Naive thymus-derived CD4-positive, alpha-beta T cell (primary cell): ENCODE measurements around the gene FSTL5. TPM values are rescaled to one million over a fixed set of nuclear protein-coding genes. Genes with fewer than 3 reads are reported as not detected.

Source experiments
- ATAC-seq: fragments of 150-1000 bp; cut with Tn5 transposase; 2 replicates; pipeline ENCODE4 v1.10.0; 2021; ENCODE audit warnings: mild to moderate bottlenecking, moderate library complexity
- CTCF ChIA-PET: fragments of 350-600 bp; sonication (Branson Sonifier 250); formaldehyde crosslinking; loops from one replicate; lab custom pipeline; 2021; ENCODE audit warnings: antibody characterized with exemption; lab: Charles Lee
- POLR2A ChIA-PET: fragments of 350-600 bp; sonication (Branson Sonifier 250); formaldehyde crosslinking; loops from one replicate; lab custom pipeline; 2021; ENCODE audit warnings: antibody characterized with exemption, inconsistent platforms; lab: Charles Lee
- DNase-seq, 9 donors: peaks; one replicate each; pipeline versions ENCODE4 v3.0.0 to v3.0.0-alpha.2; 2020 to 2022; ENCODE audit warnings: mixed read lengths in 1 of 9
- H3K27ac ChIP-seq: one replicate; pipeline ENCODE4 v1.7.0; 2013; ENCODE audit warnings: mild to moderate bottlenecking, low read depth, low read length, moderate library complexity
- H3K27me3 ChIP-seq, 2 donors: one replicate each; pipeline ENCODE4 v1.7.0; 2013; ENCODE audit warnings: low read length in 2 of 2, mild to moderate bottlenecking in 2 of 2, moderate library complexity in 2 of 2; ENCODE audit not compliant: control insufficient read depth in 2 of 2, insufficient read depth in 2 of 2
- H3K36me3 ChIP-seq, 3 experiments: 1 replicate in 2 of 3; 2 replicates in 1 of 3; pipeline ENCODE4 v1.7.0; 2013; ENCODE audit warnings: low read length in 3 of 3, mild to moderate bottlenecking in 3 of 3, moderate library complexity in 1 of 3; ENCODE audit not compliant: insufficient read depth in 3 of 3, control insufficient read depth in 2 of 3
- H3K4me1 ChIP-seq, 2 donors: one replicate each; pipeline ENCODE4 v1.7.0; 2013; ENCODE audit warnings: low read length in 2 of 2, mild to moderate bottlenecking in 2 of 2, moderate library complexity in 1 of 2; ENCODE audit not compliant: control insufficient read depth in 2 of 2, insufficient read depth in 2 of 2
- H3K4me3 ChIP-seq: 2 replicates; pipeline ENCODE4 v1.7.0; 2013; ENCODE audit warnings: mild to moderate bottlenecking, low read length
- H3K9me3 ChIP-seq, 3 experiments: 1 replicate in 2 of 3; 2 replicates in 1 of 3; pipeline ENCODE4 v1.7.0; 2013; ENCODE audit warnings: low read length in 3 of 3; ENCODE audit not compliant: control insufficient read depth in 2 of 3
- H3K27ac Mint-ChIP-seq, 9 donors: one replicate each; pipeline ENCODE4 v1.8.0; 2020 to 2022; ENCODE audit warnings: mixed read lengths in 9 of 9, mild to moderate bottlenecking in 8 of 9, moderate library complexity in 5 of 9, inconsistent platforms in 2 of 9
- H3K27me3 Mint-ChIP-seq, 5 donors: one replicate each; pipeline ENCODE4 v1.8.0; 2021 to 2022; ENCODE audit warnings: mixed read lengths in 5 of 5, mild to moderate bottlenecking in 1 of 5
- H3K36me3 Mint-ChIP-seq, 5 donors: one replicate each; pipeline ENCODE4 v1.8.0; 2020 to 2022; ENCODE audit warnings: mixed read lengths in 5 of 5, mild to moderate bottlenecking in 3 of 5, inconsistent platforms in 1 of 5
- H3K4me1 Mint-ChIP-seq, 7 donors: one replicate each; pipeline ENCODE4 v1.8.0; 2020 to 2022; ENCODE audit warnings: mixed read lengths in 7 of 7, mild to moderate bottlenecking in 3 of 7, inconsistent platforms in 1 of 7
- H3K4me3 Mint-ChIP-seq, 10 donors: one replicate each; pipeline ENCODE4 v1.8.0; 2020 to 2022; ENCODE audit warnings: mild to moderate bottlenecking in 10 of 10, mixed read lengths in 10 of 10, moderate library complexity in 6 of 10, inconsistent platforms in 2 of 10
- H3K9me3 Mint-ChIP-seq, 11 donors: one replicate each; pipeline ENCODE4 v1.8.0; 2020 to 2022; ENCODE audit warnings: mixed read lengths in 11 of 11, mild to moderate bottlenecking in 4 of 11, inconsistent platforms in 1 of 11, moderate library complexity in 1 of 11
- intact Hi-C, 2 donors: fragments of 100-400 bp; cut with micrococcal nuclease; formaldehyde crosslinking; loops; one replicate each; pipeline ENCODE4 v1.15.1; 2023
- polyA plus RNA-seq, 2 donors: library from polyadenylated mRNA; unstranded; fragments of 300-500 nt; fragmentation: Illumina TruSeq; gene quantifications; one replicate each; pipeline ENCODE4 v1.2.3, GENCODE V29; 2021
- total RNA-seq, 6 experiments: library from RNA in 5 of 6; stranded (reverse) in 5 of 6; gene quantifications; 1 replicate in 5 of 6; 2 replicates in 1 of 6; pipeline ENCODE4 v1.2.3 and lab custom pipeline; 2021 to 2026

The FSTL5 gene
- total and polyA plus RNA-seq, 7 experiments from 2014 or later = not detected

- H3K36me3 Mint-ChIP-seq = no peaks in the 10 kb centered on the region
- Histone ChIP-seq H3K36me3 (no peaks in the 10 kb centered on the region), H3K27ac (no peak overlapping the region), H3K4me3 (no peak overlapping the region), H3K9me3 (no peaks in the 10 kb centered on the region), H3K27me3 (no peaks in the 10 kb centered on the region), H3K4me1 (no peaks in the 10 kb centered on the region)
- intact Hi-C loops = no loop called here
- no peaks in the 10 kb centered on the region for H3K27me3 Mint-ChIP-seq
- ChIA-PET CTCF (no interaction called here), POLR2A (no interaction called here)
- H3K4me3 Mint-ChIP-seq = no peak overlapping the region
- DNase-seq (no peak), ATAC-seq (no peak)
- H3K9me3 Mint-ChIP-seq = peaks cover 0 to 20% (median 5%) of the 10 kb centered on the region in 11 donors
- H3K4me1 Mint-ChIP-seq = no peaks in the 10 kb centered on the region
- H3K27ac Mint-ChIP-seq = no peak overlapping the region
Measured at GRCh38 chr4:161881370-161881769, 282.4 kb downstream of the FSTL5 start.

GRCh38 chr4:161869511-161869910 is 294.3 kb downstream of the FSTL5 start:
- no peaks in the 10 kb centered on the region for H3K27me3 Mint-ChIP-seq
- no peak overlapping the region for H3K27ac Mint-ChIP-seq
- DNase-seq (no peak), ATAC-seq (no peak)
- intact Hi-C loops = no loop called here
- no peak overlapping the region for H3K4me3 Mint-ChIP-seq
- H3K36me3 ChIP-seq = no peaks in the 10 kb centered on the region
- H3K9me3 Mint-ChIP-seq = peaks cover 0 to 18% (median 2%) of the 10 kb centered on the region in 11 donors
- H3K4me3 ChIP-seq = no peak overlapping the region
- H3K4me1 Mint-ChIP-seq = no peaks in the 10 kb centered on the region
- POLR2A ChIA-PET = no interaction called here
- no peaks in the 10 kb centered on the region for H3K36me3 Mint-ChIP-seq
- no peak overlapping the region for H3K27ac ChIP-seq
- H3K9me3 ChIP-seq = no peaks in the 10 kb centered on the region
- no peaks in the 10 kb centered on the region for H3K27me3 ChIP-seq
- no peaks in the 10 kb centered on the region for H3K4me1 ChIP-seq
- CTCF ChIA-PET = no interaction called here

GRCh38 chr4:161856711-161857326 is 307.0 kb downstream of the FSTL5 start:
- intact Hi-C loops = no loop called here
- Histone ChIP-seq H3K36me3 (no peaks in the 10 kb centered on the region), H3K4me3 (no peak overlapping the region), H3K9me3 (no peaks in the 10 kb centered on the region), H3K4me1 (no peaks in the 10 kb centered on the region), H3K27ac (no peak overlapping the region), H3K27me3 (no peaks in the 10 kb centered on the region)
- Mint-ChIP-seq H3K4me1 (no peaks in the 10 kb centered on the region), H3K9me3 (peaks cover 0 to 10% (median 5%) of the 10 kb centered on the region in 11 donors), H3K27me3 (no peaks in the 10 kb centered on the region), H3K4me3 (no peak overlapping the region), H3K27ac (no peak overlapping the region), H3K36me3 (no peaks in the 10 kb centered on the region)
- POLR2A ChIA-PET = no interaction called here
- ATAC-seq (no peak), DNase-seq (no peak)
- CTCF ChIA-PET = no interaction called here

- no peaks in the 10 kb centered on the region for H3K27me3 Mint-ChIP-seq
- no peaks in the 10 kb centered on the region for H3K4me1 ChIP-seq
- no peaks in the 10 kb centered on the region for H3K4me1 Mint-ChIP-seq
- intact Hi-C loops = no loop called here
- no peak overlapping the region for H3K4me3 Mint-ChIP-seq
- no peak for DNase-seq
- H3K9me3 Mint-ChIP-seq = peaks cover 0 to 19% (median 5%) of the 10 kb centered on the region in 11 donors
- CTCF ChIA-PET = no interaction called here
- H3K27me3 ChIP-seq = no peaks in the 10 kb centered on the region
- no peaks in the 10 kb centered on the region for H3K9me3 ChIP-seq
- no peaks in the 10 kb centered on the region for H3K36me3 Mint-ChIP-seq
- no peak overlapping the region for H3K27ac ChIP-seq
- POLR2A ChIA-PET = no interaction called here
- no peaks in the 10 kb centered on the region for H3K36me3 ChIP-seq
- H3K27ac Mint-ChIP-seq = no peak overlapping the region
- H3K4me3 ChIP-seq = no peak overlapping the region
- no peak for ATAC-seq
Measured at GRCh38 chr4:161850631-161851030, 313.2 kb downstream of the FSTL5 start.

DNA sequence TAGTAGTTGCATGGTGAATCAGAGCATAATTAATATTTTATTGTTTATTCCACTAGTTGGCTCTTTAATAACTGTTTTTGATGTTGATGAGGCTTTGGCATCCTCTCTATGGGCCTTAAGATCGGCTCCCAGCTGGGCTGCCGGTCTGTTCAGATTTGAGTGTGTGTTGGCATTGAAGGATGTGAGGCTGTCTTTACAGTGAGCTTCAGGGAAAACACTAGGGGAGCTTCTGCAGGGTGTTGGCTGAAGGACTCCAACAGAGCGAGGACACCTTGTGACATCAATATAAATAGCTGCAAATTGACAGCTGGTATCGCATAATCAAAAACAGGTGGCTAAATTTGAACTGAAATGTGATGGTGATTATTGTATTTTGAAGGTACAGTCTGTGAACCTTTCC is 322.0 kb downstream of the FSTL5 start:
- H3K4me1 Mint-ChIP-seq = no peaks in the 10 kb centered on the region
- ATAC-seq = no peak
- peaks cover 0 to 10% (median 1%) of the 10 kb centered on the region in 11 donors for H3K9me3 Mint-ChIP-seq
- no peak overlapping the region for H3K27ac ChIP-seq
- H3K27me3 ChIP-seq = no peaks in the 10 kb centered on the region
- H3K27ac Mint-ChIP-seq = no peak overlapping the region
- no peak for DNase-seq
- POLR2A ChIA-PET = no interaction called here
- H3K4me3 ChIP-seq = no peak overlapping the region
- H3K36me3 Mint-ChIP-seq = no peaks in the 10 kb centered on the region
- H3K9me3 ChIP-seq = no peaks in the 10 kb centered on the region
- no peak overlapping the region for H3K4me3 Mint-ChIP-seq
- no peaks in the 10 kb centered on the region for H3K36me3 ChIP-seq
- no peaks in the 10 kb centered on the region for H3K27me3 Mint-ChIP-seq
- CTCF ChIA-PET = no interaction called here
- H3K4me1 ChIP-seq = no peaks in the 10 kb centered on the region
- intact Hi-C loops = no loop called here

GRCh38 chr4:161829591-161829990 is 334.2 kb downstream of the FSTL5 start:
- no peaks in the 10 kb centered on the region for H3K27me3 Mint-ChIP-seq
- no peaks in the 10 kb centered on the region for H3K4me1 Mint-ChIP-seq
- no peak overlapping the region for H3K27ac Mint-ChIP-seq
- CTCF ChIA-PET = no interaction called here
- H3K36me3 Mint-ChIP-seq = no peaks in the 10 kb centered on the region
- no peak overlapping the region for H3K4me3 Mint-ChIP-seq
- intact Hi-C loops = no loop called here
- DNase-seq (no peak), ATAC-seq (no peak)
- H3K4me3 ChIP-seq = no peak overlapping the region
- H3K9me3 Mint-ChIP-seq = peaks cover 0 to 16% (median 4%) of the 10 kb centered on the region in 11 donors
- no peaks in the 10 kb centered on the region for H3K36me3 ChIP-seq
- POLR2A ChIA-PET = no interaction called here
- H3K27ac ChIP-seq = no peak overlapping the region
- H3K9me3 ChIP-seq = no peaks in the 10 kb centered on the region
- H3K27me3 ChIP-seq = no peaks in the 10 kb centered on the region
- no peaks in the 10 kb centered on the region for H3K4me1 ChIP-seq

GRCh38 chr4:161828061-161828460 is 335.7 kb downstream of the FSTL5 start:
- Mint-ChIP-seq H3K36me3 (no peaks in the 10 kb centered on the region), H3K9me3 (peaks cover 0 to 16% (median 5%) of the 10 kb centered on the region in 11 donors), H3K4me1 (no peaks in the 10 kb centered on the region), H3K27ac (no peak overlapping the region), H3K4me3 (no peak overlapping the region), H3K27me3 (no peaks in the 10 kb centered on the region)
- Histone ChIP-seq H3K27me3 (no peaks in the 10 kb centered on the region), H3K4me1 (no peaks in the 10 kb centered on the region), H3K9me3 (no peaks in the 10 kb centered on the region), H3K4me3 (no peak overlapping the region), H3K36me3 (no peaks in the 10 kb centered on the region), H3K27ac (no peak overlapping the region)
- ATAC-seq (no peak), DNase-seq (no peak)
- POLR2A ChIA-PET = no interaction called here
- intact Hi-C loops = no loop called here
- CTCF ChIA-PET = no interaction called here
